ENCODE measurements around the gene PDS5A.
"Not testable (repeated sequence)": the region's sequence is repeated elsewhere in the genome, so short reads cannot be mapped to it uniquely, and the experiment has no call there.

DNA sequence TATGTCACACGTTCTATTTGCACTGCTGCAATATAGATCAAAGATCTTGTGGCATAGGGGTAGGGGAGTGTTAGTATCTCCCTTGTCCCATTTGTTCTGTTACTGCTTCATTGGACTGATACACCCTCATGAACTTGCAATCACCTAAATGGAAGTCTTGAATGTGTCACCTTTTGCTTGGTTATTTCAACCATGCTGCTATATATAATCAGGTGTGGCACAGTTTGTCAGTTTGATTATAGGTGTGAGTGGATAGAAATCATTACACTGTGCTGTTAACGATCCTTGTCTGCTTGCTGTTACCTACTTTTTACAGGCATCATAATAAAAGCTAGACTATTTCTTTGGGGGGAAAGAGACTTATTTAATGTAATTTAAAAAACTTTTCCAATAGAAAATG, 195.7 kb downstream of the PDS5A start:
- TF ChIP-seq, protein P1, sequence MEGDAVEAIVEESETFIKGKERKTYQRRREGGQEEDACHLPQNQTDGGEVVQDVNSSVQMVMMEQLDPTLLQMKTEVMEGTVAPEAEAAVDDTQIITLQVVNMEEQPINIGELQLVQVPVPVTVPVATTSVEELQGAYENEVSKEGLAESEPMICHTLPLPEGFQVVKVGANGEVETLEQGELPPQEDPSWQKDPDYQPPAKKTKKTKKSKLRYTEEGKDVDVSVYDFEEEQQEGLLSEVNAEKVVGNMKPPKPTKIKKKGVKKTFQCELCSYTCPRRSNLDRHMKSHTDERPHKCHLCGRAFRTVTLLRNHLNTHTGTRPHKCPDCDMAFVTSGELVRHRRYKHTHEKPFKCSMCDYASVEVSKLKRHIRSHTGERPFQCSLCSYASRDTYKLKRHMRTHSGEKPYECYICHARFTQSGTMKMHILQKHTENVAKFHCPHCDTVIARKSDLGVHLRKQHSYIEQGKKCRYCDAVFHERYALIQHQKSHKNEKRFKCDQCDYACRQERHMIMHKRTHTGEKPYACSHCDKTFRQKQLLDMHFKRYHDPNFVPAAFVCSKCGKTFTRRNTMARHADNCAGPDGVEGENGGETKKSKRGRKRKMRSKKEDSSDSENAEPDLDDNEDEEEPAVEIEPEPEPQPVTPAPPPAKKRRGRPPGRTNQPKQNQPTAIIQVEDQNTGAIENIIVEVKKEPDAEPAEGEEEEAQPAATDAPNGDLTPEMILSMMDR (IDR thresholded peaks at IDR 0.05): not testable (repeated sequence)
- TF ChIP-seq POLR2A, EP300 (IDR thresholded peaks at IDR 0.05): not testable (repeated sequence)

All from tibial nerve (tissue), 4 donors.